Esophagus squamous epithelium (tissue), 4 donors: ENCODE measurements around the gene MYO1D.

Experiments used
- CTCF ChIP-seq, 6 experiments: fragments of 450-650 bp in 4 of 6; fragments of 200-600 bp in 2 of 6; sonication (generic) in 2 of 6; IDR thresholded peaks; one replicate each; pipeline ENCODE4 v1.5.1; 2016 to 2019; ENCODE audit warnings: antibody characterized with exemption in 6 of 6, mild to moderate bottlenecking in 4 of 6, moderate library complexity in 4 of 6
- POLR2A ChIP-seq, 4 donors: fragments of 450-650 bp; IDR thresholded peaks; one replicate each; pipeline ENCODE4 v1.6.1; 2017; ENCODE audit warnings: antibody characterized with exemption in 4 of 4, mild to moderate bottlenecking in 4 of 4, moderate library complexity in 3 of 4

GRCh38 chr17:32746698-32747097 lies 130.2 kb downstream of the MYO1D start:
- TF ChIP-seq CTCF (IDR thresholded peaks at IDR 0.05) = no peak
- no peak for TF ChIP-seq POLR2A (IDR thresholded peaks at IDR 0.05)
